Activated T-cell treated with anti-CD3 and anti-CD28 coated beads for 48 hours (primary cell): ENCODE data around the gene TLR4.

Source experiments
- DNase-seq: peaks from one replicate; pipeline ENCODE4 v3.0.0-alpha.2; 2020; ENCODE audit warnings: low read depth

TLR4 gene

DNA sequence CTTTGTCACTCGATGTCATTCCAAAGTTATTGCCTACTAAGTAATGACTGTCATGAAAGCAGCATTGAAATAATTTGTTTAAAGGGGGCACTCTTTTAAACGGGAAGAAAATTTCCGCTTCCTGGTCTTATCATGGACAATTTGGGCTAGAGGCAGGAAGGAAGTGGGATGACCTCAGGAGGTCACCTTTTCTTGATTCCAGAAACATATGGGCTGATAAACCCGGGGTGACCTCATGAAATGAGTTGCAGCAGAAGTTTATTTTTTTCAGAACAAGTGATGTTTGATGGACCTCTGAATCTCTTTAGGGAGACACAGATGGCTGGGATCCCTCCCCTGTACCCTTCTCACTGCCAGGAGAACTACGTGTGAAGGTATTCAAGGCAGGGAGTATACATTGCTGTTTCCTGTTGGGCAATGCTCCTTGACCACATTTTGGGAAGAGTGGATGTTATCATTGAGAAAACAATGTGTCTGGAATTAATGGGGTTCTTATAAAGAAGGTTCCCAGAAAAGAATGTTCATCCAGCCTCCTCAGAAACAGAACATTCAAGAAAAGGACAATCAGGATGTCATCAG, 11.3 kb downstream of the TLR4 start:
- DNase-seq = no peak

DNA sequence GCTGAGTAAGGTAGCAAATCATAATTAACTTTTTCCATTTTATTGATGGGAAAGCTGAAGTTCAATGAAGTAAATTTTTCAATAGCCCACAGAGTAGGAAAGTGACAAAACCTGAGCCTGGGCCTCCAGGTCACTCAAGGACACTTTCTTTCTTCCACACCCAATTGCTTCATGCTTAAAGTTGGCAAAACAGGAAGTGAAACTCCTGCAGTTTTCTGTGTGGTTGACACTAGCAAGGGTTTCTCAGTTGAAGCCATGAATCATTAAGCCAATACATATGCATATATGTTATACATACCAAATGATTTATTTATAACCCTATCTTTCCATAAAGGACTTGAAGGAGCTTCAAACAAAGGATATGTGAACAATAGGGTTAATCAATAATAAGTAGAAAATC, 13.9 kb downstream of the TLR4 start:
- no peak for DNase-seq

DNA sequence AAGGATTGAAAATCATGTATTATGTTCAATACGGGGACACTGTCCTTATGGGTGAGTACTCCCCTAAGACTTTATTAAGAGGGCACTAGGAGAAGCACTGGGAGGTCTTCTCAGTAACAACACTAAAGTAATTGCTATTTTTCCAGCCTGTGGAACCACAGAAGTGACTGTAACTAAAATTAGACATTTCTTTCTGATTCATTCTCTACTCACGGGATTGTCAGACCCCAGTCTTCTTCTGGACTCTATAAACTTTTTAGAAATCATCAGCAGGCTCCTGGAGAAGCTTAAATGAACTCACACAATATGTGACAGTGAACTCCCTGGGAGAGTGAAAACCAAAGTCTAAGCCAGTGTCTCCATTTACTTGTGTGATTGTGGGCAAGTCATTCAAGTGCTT, 14.5 kb downstream of the TLR4 start:
- no peak for DNase-seq

DNA sequence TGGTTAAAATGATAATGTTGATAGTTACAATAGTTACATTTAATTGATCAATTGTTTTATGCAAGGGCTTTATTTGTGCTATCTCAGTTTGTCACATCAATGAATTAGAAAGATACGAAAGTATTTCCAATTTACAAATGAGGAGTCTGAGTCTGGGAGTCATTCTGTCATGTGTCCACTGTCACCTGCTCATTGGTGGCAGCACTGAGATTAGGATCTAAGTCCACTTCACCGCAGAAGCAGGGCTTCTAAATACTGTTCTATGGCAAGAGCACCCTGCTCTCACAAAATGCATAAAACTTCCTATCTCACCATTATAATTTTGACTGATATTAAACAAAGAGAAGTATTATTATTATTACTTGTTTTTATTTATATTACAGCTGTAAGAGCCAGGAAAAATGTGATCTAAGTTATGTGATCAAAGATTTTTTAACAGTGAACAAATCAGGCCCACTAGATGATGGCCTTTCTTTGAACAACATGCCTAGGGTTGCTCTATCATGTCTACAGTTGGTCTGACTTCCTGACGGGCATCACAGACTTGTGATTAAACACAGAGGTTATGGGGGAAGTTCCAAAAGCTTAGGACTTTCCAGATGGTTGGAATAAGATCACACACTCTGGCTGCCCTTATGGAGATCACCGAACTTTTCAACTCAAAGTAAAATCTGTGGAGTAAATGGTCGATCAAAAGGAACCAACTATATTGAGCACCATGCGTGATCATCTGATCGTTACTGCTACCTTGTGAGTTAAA, 15.1 kb downstream of the TLR4 start:
- DNase-seq = no peak

DNA sequence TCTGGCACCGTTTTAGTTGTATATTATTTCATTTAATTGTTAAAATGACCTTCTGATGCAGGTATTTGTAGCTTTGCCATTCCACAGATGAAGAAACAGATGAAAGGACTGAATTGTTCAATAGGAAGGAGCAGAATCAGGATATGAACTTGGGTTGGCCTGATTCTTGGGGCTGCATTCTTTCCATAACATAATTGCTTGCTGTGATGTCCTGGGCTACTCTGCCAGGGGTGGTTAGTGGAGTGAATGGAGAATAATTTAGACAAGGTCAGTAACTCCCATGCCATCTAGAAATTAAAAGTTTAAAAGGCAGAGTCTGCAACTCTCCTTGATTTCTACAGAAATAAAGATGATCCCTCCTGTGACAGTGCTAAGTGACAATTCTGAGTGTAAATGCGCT, 15.9 kb downstream of the TLR4 start:
- DNase-seq = no peak

DNA sequence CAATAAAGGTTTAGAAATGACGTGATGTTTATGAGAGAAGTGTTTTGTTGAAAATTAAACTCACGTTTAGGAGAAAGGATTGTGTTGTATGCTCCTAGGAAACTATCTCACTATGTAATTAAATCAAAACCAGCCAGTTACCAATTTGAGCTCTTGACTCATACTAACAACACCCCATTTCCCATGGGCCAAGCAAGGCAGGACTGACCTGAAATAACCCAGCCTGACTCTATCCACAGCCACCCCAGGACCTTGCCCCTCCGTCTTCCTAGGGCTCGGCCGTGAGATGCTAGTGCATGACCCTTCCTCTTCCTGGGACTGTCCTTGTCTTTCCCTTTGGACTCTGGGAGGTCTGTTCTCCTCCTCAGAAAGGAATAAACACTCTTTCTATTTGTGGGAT, 16.4 kb downstream of the TLR4 start:
- no peak for DNase-seq

DNA sequence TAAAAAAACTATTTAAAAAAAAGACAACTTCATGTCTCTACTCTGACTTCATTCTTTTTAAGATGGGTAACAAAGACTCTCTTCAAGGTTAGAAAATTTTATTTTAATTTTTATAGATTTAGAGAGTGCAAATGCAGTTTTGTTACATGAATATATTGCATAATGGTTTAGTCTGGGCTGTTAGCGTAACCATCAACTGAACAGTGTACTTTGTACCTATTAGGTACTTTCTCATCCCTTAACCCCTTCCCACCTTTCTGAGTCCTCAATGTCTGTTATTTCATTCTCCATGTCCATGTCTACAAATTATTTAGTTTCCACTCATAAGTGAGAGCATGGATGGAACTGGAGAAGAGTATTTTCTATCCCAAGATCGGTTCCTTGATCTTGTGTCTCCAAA, 16.8 kb downstream of the TLR4 start:
- no peak for DNase-seq

DNA sequence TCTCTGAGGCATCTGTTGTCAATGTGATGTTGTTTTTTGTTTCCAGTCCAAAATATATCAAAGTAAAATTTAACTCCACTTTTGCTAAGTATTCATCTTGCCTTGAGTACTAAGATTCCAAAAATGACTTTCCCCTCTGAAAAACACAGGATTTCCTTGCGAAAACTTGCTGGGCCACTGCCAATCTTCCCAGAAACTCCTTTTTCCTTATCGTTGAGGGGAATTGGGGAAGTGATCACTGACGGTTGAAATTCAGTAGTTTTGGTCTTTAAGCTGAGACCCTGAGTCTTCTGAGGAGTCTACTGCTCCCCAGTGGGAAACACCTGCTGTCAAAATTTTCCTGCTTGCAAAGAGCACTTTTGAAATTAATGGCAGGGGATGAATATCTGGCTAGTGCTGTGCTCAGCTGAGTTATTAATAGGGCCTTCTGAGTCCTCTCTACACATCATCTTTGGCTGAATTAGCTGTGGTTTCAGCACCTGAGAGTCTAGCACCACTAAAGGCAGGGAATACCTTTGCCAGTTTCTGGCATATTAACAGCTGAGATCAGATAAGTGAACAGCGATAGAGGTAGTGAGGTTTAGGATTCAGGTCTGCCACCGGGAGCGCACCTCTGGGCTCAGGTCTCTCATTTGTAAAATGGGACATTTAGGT, 18.0 kb downstream of the TLR4 start:
- DNase-seq = no peak

DNA sequence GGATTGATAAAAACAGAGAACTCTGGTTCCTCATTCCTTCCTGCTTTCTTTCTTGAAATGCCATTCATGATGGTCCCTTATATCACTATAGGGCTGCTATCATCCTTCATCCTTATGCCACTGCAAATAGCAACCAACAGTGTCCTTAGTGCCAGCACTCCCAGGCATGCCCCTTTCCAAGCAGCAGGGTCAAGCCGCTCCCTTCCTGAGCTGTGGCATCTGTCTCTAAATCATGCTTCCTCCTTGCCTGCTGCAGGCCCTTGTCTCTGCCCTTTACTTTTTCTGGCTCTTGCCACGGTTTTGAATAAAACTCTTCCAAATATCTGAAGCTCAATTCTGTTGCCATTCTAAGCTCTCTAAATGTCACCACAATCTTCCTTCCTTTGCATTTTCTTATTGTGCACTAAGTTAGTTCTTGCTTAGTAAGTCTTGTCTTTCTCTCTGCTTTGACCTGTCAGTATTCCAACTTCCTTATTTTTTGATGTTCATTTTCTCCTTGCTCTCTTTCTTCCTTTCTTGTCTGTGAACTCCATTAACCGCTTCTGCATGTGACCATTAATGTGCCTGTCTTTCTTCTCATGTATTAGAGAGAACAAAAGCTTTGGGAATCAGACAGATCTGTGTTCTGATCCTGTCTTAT, 19.9 kb downstream of the TLR4 start:
- DNase-seq = no peak

DNA sequence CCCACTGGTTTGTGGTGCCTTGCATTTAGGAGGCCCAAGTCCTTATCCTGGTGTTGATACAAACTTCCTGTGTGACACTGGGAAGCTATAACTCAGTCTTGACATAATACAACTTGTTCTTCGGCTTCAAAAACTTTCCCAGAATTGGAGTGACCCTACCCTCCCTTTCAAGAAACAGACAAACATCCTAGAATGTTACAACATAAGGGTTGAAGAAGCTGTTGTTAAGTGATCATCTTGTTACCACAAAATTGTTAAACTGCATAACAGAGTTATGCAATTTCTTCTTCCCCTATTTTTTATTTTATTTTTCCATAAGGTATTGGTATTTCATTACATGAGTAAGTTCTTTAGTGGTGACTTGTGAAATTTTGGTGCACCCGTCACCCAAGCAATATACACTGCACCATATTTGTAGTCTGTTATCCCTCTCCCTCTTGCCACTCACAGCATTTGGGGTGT, 21.3 kb downstream of the TLR4 start:
- DNase-seq = no peak

DNA sequence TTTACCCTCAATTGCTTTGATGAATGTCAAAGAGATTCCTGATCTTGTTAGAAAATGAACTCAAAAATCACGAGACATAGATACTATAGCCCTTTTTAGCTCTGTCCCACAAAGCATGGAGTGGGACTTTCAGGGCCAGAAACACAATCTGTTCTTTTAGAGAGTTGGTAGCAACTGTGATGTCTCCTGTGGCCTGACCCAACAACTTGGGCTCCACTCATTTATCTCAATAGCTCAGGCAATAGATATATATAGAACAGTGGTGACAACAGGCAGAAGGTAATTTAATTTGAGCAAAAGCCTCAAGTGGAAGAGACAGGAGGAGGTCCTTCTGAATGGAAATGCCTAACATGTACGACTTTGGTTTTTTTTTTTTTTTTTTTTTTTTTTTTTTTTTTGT, 25.2 kb downstream of the TLR4 start:
- DNase-seq = no peak

DNA sequence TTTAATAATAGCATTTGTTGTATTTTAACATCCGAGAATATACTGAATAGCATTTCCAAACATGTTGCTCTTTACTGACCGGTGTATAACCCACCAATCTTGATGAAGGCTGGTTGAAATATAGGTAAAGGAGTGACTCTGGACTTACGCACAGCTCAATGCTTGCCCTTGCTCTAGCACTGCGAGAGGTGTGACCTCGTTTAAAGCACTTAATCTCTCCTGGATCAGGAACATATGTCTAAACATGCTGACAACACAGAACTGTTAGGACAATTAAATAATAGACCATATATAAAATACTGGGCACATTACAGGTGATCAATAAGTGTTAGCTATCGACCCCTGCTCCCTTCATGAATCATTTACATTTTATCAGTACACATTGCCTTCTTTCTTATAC, 28.3 kb downstream of the TLR4 start:
- no peak for DNase-seq

DNA sequence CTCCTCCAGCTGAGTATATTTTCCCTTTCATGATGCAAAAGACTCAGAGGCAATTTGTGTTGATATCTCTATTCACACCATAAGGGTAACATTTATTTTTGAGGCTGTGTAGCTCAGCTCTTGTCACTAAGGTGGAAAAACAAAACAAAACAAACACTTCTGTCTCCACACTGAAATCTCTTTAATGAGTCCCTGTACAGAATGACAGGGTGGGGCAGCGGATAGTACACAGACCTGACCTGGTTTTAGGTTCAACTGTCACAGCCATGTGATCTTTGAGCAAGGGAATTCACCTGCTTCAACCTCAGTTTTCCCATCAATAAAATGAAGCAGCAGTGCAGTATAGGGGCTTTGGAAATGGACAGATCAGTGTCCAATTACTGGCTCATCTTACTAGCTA, 29.3 kb downstream of the TLR4 start:
- no peak for DNase-seq

DNA sequence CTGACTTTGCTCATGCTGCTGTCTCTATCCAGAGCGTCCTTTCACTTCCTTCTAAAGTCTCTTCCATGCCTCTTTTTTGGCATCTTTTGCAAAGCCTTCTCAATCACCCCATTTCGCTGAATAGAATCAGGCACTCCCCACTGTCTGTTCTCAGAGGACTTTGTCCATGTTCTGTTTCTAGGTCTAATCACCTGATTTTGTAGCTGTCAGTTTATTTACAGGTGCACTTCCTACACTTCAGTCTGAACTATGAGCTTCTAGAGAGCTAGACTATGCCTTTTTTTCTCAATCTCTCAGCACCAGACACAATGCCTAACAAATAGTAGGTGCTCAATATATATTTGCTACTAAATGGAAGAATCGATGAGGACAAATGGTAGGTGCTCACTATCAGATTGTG, 29.9 kb downstream of the TLR4 start:
- DNase-seq = no peak

DNA sequence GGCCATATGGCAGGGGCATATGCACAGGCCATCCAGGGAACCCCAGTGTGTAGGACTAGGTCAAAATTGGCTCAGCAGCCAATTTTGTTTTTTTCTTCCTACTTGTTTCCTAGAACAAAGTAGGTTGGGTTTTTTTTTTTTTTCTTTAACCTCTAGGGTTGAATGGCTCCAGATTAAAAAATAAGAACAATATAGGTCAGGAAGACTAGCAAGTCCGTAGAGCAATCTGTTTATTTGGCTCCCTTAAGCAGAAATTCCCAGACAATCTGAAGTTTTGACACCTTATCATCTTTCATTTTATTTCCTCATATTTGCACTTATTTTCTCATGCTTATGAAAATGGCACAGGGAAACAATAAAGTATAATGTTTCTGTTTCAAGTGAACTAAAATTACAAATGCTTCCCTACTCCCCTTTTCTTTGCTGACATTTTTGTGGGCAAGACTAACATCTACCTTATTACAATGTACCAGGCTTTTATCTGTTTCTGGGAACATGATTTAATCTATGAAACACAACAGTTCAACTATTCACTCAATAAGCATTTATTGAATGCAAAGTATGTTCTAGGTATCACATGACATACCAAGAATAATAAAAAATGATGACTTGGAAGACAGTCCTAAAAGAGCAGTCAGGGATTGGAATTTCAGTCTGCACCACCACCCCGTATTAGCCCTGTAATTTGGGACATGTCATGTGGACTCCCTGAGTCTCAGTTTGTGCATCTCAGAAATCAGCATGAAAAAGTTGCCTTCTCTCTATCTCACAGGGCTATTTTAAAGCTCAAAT, 30.5 kb downstream of the TLR4 start:
- DNase-seq = no peak

DNA sequence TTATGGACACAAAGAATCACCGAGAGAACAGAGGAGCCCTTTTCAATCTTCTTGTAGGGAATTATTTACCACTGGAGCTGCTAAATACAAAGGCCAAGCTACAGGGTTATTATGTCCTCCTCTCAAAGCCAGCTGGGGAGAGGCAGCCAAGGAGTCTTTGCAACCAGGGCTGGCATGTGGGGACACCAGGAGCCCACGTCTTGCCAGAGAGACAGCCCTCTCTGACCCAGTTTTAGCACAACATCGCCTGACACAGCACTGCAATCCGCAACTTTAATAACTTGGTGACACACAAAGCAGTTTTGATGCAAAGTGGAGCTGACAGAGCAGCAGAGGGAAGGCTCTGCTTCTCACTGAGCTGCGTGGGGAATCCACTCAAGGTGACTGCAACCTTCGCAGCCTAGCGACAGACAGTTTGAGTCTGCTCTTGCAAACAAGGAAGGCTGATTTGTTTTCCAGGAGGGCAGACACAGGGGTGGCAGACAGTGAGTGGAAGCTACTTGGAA, 33.6 kb downstream of the TLR4 start:
- no peak for DNase-seq

DNA sequence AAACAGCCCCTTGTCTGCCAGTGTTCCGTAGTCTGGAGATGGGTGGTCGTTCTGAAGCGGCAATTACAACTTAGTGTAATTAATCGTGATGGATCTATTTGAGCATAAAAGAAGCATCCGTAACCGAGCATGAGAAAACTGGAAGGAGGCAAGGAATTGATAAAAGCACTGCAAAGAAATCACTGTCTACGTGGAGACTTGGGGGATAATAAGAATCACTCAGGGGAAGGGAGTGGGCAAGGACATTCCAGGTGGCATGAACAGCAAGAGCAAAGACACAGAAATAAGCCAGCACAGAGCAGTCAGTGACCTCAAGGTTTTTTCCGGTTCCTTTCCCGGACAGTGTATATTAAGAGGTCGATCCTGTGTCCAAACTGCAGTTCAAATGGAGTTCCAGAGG, 35.0 kb downstream of the TLR4 start:
- no peak for DNase-seq

DNA sequence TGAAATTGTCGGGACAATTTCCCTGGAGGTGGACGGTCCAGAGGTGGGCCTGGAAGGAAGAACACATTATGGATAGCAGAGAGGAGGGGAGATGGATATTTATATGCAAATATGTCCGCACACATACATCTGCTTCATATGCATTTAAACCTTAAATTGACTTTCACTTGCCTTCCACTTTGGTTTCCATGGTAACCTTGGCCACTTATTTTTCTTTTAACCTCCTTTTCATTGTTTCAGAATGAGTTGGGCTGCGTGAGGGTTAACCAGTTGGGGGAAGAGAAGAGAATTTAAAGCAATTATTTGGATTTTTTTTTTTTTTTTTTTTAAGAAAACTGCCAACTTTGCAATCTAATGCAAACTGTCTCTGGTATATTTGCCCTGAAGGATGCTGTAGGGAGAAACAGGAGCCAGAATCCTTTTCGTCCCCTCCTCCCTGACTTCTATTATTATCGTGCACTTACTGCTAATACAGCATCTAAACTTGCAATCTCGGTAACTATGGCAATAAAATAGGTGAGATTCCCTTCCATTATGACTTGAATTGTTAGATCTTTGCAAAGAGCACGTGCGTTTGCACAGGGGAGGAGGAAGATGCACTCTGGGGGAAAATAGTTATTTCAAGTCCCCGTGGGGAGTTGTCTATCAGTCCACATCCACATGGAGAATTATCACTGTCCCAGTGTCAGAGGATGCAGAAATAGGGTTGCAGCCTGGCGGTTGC, 35.6 kb downstream of the TLR4 start:
- DNase-seq = no peak

DNA sequence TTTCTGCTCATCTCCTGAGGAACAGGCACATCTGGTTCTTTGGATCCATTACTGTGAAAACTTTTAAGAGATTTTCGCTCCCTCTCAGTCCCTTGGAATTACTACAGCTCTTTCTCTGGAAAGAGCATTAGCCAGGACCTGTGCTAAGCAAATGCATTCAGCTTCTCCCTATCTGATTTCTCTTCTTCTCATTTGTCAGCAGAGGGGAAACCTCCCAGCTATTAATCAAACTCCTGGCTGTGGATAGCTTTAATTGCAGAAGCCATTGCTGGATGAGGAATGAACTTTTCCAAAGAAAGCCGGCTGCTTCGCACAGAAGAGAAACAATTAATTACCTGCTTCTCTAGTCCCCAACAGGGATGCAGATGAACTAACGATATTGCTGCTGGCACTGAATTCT, 37.9 kb downstream of the TLR4 start:
- no peak for DNase-seq

DNA sequence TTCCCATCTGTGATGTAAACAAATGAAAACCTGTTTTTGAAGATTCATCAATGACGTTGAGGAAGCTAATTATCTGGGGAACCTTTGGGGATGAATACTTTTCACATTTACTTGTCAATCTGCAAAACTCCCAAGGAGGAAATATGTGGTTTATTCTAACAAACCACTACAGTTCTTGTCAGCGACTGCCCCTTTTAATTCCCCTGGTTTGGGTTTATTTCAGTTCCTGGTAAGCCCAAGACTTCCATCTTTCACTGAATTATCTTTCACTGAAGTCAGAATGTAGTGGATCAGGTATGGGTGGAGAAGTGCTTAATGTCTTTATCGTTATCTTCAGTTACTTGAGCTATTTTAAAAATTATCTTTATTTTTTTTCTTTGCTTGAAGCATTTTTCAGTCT, 40.2 kb downstream of the TLR4 start:
- DNase-seq = no peak

DNA sequence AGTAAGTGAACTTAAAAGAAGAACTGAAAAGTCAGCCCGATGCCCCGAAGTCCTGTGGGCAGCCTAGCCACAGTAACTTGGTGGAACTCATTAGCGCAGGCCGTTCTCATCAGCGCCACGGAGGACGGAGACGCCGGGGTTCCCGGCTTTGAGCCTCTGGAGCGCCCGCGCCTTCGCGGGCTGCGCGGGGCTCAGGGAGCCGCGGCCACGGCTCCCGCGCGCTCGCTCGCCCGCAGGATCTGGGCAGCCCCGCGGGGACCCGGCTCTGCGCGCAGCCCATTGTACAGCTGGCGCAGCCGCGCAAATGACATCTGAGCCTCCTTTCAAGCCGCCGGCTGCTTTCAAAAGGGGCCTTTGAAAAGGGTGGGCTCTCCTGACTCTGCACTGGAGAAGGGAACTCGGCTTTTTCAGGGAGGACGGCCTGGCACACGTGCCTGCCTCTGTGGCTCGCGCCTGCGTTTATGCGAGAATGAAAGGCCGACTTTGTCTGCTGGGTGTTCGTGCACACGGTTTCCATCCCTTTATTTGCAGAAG, 40.7 kb downstream of the TLR4 start:
- DNase-seq = no peak
